Aorta (tissue), 5 donors: ENCODE measurements around the gene FAM124A. TPM values are rescaled to one million over a fixed set of nuclear protein-coding genes. Genes with fewer than 3 reads are reported as not detected.

ENCODE experiments used
- ATAC-seq: fragments of 200-7000 bp; cut with Tn5 transposase; one replicate; pipeline ENCODE4 v1.9.1; 2022; ENCODE audit warnings: moderate library complexity; ENCODE audit not compliant: low FRiP score
- DNase-seq, 2 donors: peaks; one replicate each; pipeline ENCODE4 v3.0.0-alpha.2; 2020
- H3K27ac ChIP-seq, 2 donors: one replicate each; pipeline ENCODE4 v1.5.1; 2013; ENCODE audit warnings: low read length in 2 of 2, mild to moderate bottlenecking in 2 of 2, moderate library complexity in 2 of 2, control low read depth in 1 of 2, inconsistent platforms in 1 of 2, low read depth in 1 of 2
- H3K27me3 ChIP-seq, 2 donors: one replicate each; pipeline ENCODE4 v1.6.1; 2013; ENCODE audit warnings: control low read depth in 1 of 2, low read length in 1 of 2, mild to moderate bottlenecking in 1 of 2, moderate library complexity in 1 of 2; ENCODE audit not compliant: insufficient read depth in 2 of 2, control insufficient read depth in 1 of 2
- H3K36me3 ChIP-seq, 2 donors: one replicate each; pipeline ENCODE4 v1.6.1; 2013; ENCODE audit warnings: control low read depth in 1 of 2, low read length in 1 of 2, mild to moderate bottlenecking in 1 of 2; ENCODE audit not compliant: insufficient read depth in 2 of 2, control insufficient read depth in 1 of 2
- H3K4me1 ChIP-seq, 2 donors: one replicate each; pipeline ENCODE4 v1.6.1; 2013; ENCODE audit warnings: low read length in 2 of 2, control low read depth in 1 of 2, mild to moderate bottlenecking in 1 of 2, moderate library complexity in 1 of 2; ENCODE audit not compliant: insufficient read depth in 2 of 2, control insufficient read depth in 1 of 2
- H3K4me3 ChIP-seq, 2 donors: one replicate each; pipeline ENCODE4 v1.5.1; 2013; ENCODE audit warnings: low read length in 2 of 2, control low read depth in 1 of 2, mild to moderate bottlenecking in 1 of 2
- H3K9me3 ChIP-seq: one replicate; pipeline ENCODE4 v1.6.1; 2013; ENCODE audit warnings: mild to moderate bottlenecking, low read length; ENCODE audit not compliant: control insufficient read depth
- WGBS, 2 donors: extraction: QIAGEN DNeasy Blood & Tissue Kit; methylation state at CpG; one replicate each; pipeline ENCODE4 v1.1.7; 2013; 5-methylcytosine and 5-hydroxymethylcytosine counted together
- intact Hi-C, 2 donors: fragments of 100-400 bp; cut with DNase I; formaldehyde crosslinking; loops; one replicate each; pipeline versions ENCODE4 v1.14.2 to v1.15.0; 2022
- polyA plus RNA-seq, 2 donors: library from polyadenylated mRNA; stranded (reverse); fragments of 200-250 nt; gene quantifications; one replicate each; pipeline ENCODE4 v1.2.3, GENCODE V29; 2013
- total RNA-seq, 2 donors: library from RNA; stranded (reverse); fragmentation: NEBNext Ultra II Directional; extraction: Animal tissue kit (Norgen Biotek cat#: 25700); gene quantifications; one replicate each; pipeline ENCODE4 v1.2.1, GENCODE V29; 2021
- donor health status: healthy with polysubstance abuse.
- donor health status: Bipolar disorder and iron deficiency.
- donor health status: DM: no; HTN: no; CAD: no.
- donor health status: DM: no; HTN: no; CAD: no.
- donor health status: DM: yes; HTN: yes; CAD: no.

Gene FAM124A
- total and polyA plus RNA-seq, 4 donors = 1.6 to 9.2 (median 4.4) TPM

GRCh38 chr13:51324714-51325420, 102.7 kb downstream of the FAM124A start:
- ATAC-seq = no peak
- Histone ChIP-seq H3K9me3 (no peaks in the 10 kb centered on the region), H3K4me1 (peaks cover 0 to 2% of the 10 kb centered on the region in 2 donors), H3K4me3 (no peak overlapping the region), H3K36me3 (no peaks in the 10 kb centered on the region), H3K27ac (no peak overlapping the region), H3K27me3 (no peaks in the 10 kb centered on the region)
- DNase-seq = no peak
- intact Hi-C loops = no loop called here
- WGBS, 2 donors = 88 to 89% methylated on average over 14 of the region's 14 CpGs

- Histone ChIP-seq H3K4me3 (no peak overlapping the region), H3K27me3 (no peaks in the 10 kb centered on the region), H3K36me3 (no peaks in the 10 kb centered on the region), H3K27ac (no peak overlapping the region), H3K4me1 (peaks cover 0 to 2% of the 10 kb centered on the region in 2 donors), H3K9me3 (no peaks in the 10 kb centered on the region)
- DNase-seq (no peak), ATAC-seq (no peak)
- 81 to 83% methylated on average over 6 of the region's 6 CpGs for whole genome bisulfite sequencing, 2 donors
- intact Hi-C loops = no loop called here
These were observed 103.6 kb downstream of the FAM124A start for GRCh38 chr13:51325837-51326236.

GRCh38 chr13:51326777-51327176, 104.6 kb downstream of the FAM124A start:
- Histone ChIP-seq H3K27ac (no peak overlapping the region), H3K9me3 (no peaks in the 10 kb centered on the region), H3K4me3 (no peak overlapping the region), H3K27me3 (no peaks in the 10 kb centered on the region), H3K4me1 (no peaks in the 10 kb centered on the region), H3K36me3 (no peaks in the 10 kb centered on the region)
- DNase-seq = no peak
- intact Hi-C loops = no loop called here
- WGBS, 2 donors = 73 to 80% methylated on average over 2 of the region's 2 CpGs
- ATAC-seq = no peak

DNA sequence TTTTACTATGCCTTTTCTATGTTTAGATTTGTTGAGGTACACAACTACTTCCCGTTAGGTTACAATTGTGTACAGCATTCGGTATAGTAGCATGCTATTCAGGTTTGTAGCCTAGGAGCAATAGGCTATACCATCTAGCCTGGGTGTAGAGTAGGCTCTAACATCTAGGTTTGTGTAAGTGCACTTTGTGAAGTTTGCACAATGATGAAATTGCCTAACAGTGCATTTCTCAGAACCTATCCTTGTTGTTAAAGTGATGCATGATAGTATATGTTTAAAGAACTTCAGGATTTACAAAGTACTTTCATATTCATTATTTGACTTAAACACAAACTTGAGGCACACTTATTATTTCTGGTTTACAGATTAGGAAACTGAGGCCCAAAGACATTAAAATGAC, 105.8 kb downstream of the FAM124A start:
- no peak for ATAC-seq
- 96 to 98% methylated on average over 2 of the region's 2 CpGs for WGBS, 2 donors

GRCh38 chr13:51328488-51328887, 106.3 kb downstream of the FAM124A start:
- H3K36me3 ChIP-seq = no peaks in the 10 kb centered on the region
- DNase-seq = no peak
- no peaks in the 10 kb centered on the region for H3K9me3 ChIP-seq
- no peak for ATAC-seq
- WGBS, 2 donors = 88 to 90% methylated on average over 6 of the region's 6 CpGs
- no peaks in the 10 kb centered on the region for H3K4me1 ChIP-seq
- no peak overlapping the region for H3K27ac ChIP-seq
- intact Hi-C loops = no loop called here
- H3K4me3 ChIP-seq = no peak overlapping the region
- H3K27me3 ChIP-seq = no peaks in the 10 kb centered on the region

More for the DNA sequence above, 105.8 kb downstream of the FAM124A start:
- H3K27ac ChIP-seq = no peak overlapping the region
- no peaks in the 10 kb centered on the region for H3K9me3 ChIP-seq
- no peak for DNase-seq
- H3K4me1 ChIP-seq = no peaks in the 10 kb centered on the region
- intact Hi-C loops = no loop called here
- no peaks in the 10 kb centered on the region for H3K36me3 ChIP-seq
- no peak overlapping the region for H3K4me3 ChIP-seq
- no peaks in the 10 kb centered on the region for H3K27me3 ChIP-seq

GRCh38 chr13:51329606-51330005, 107.4 kb downstream of the FAM124A start:
- intact Hi-C loops = no loop called here
- no peaks in the 10 kb centered on the region for H3K36me3 ChIP-seq
- H3K27me3 ChIP-seq = no peaks in the 10 kb centered on the region
- 88 to 92% methylated on average over 3 of the region's 3 CpGs for WGBS, 2 donors
- no peak overlapping the region for H3K27ac ChIP-seq
- no peaks in the 10 kb centered on the region for H3K4me1 ChIP-seq
- DNase-seq (no peak), ATAC-seq (no peak)
- no peaks in the 10 kb centered on the region for H3K9me3 ChIP-seq
- H3K4me3 ChIP-seq = no peak overlapping the region

DNA sequence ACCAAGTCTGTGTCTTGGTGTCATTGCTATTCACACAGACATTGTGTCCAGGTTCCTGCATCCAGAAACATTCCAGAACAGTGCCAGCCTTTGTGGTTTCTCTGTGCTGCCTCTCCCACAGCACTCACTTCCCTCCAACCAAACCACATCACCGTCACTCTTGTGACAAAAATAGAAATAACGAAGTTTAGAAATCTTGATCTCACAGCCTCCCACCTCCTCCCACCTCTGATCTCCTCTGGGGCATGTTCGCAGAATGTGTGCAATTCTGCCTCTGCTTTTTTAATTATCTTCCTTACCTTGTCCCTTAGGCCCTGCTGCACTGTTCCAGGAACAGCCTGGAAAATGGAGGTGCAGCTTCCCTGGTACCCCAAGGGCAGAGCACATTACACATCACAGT, 108.6 kb downstream of the FAM124A start:
- intact Hi-C loops = no loop called here
- 46 to 60% methylated on average over 3 of the region's 3 CpGs for WGBS, 2 donors
- Histone ChIP-seq H3K27me3 (no peaks in the 10 kb centered on the region), H3K36me3 (no peaks in the 10 kb centered on the region), H3K4me1 (no peaks in the 10 kb centered on the region), H3K27ac (no peak overlapping the region), H3K9me3 (no peaks in the 10 kb centered on the region), H3K4me3 (no peak overlapping the region)
- DNase-seq (no peak), ATAC-seq (no peak)

DNA sequence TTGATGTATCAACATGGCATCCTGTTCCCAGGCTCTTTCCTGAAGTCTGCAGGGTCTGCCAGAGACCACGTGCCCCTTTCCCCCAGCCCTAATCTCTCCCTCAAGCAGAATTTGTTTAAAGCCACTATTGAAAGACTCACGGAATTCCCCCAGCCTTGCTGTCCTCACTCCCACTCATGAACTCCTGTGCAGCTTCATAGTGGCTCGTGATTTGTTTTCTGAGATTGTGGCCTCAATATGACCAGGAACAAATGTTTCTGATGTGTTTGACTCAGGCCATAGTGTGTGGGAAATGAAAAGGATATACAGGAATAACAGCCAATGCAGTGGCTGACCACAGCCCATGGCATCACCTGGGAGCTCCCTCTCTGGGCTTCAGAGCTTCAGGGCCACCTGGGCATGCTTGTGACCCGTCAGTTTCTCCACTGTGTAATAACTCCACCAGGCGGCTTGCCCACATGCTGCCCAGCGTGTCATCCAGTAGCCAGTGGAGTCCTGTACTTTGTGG, 109.2 kb downstream of the FAM124A start:
- Histone ChIP-seq H3K4me3 (no peak overlapping the region), H3K9me3 (no peaks in the 10 kb centered on the region), H3K27ac (no peak overlapping the region), H3K27me3 (no peaks in the 10 kb centered on the region), H3K4me1 (no peaks in the 10 kb centered on the region), H3K36me3 (no peaks in the 10 kb centered on the region)
- no peak for DNase-seq
- 63 to 72% methylated on average over 6 of the region's 6 CpGs for WGBS, 2 donors
- no peak for ATAC-seq
- intact Hi-C loops = no loop called here

GRCh38 chr13:51332566-51333361, 110.6 kb downstream of the FAM124A start:
- Histone ChIP-seq H3K4me3 (no peak overlapping the region), H3K36me3 (no peaks in the 10 kb centered on the region), H3K27me3 (no peaks in the 10 kb centered on the region), H3K27ac (no peak overlapping the region), H3K9me3 (no peaks in the 10 kb centered on the region), H3K4me1 (no peaks in the 10 kb centered on the region)
- 90 to 97% methylated on average over 2 of the region's 2 CpGs for WGBS, 2 donors
- intact Hi-C loops = no loop called here
- no peak for ATAC-seq
- no peak for DNase-seq
